OCI-LY7 (cell line): ENCODE data around the gene S100A8. TPM values are rescaled to one million over a fixed set of nuclear protein-coding genes. Genes with fewer than 3 reads are reported as not detected.

Experiments used
- BruUV-seq: library from RNA; stranded (reverse); fragments of 400-500 nt; replicated peaks from 2 replicates; lab custom pipeline; 2021; lab: Mats Ljungman, UMichigan
- CTCF ChIA-PET: fragments of 300-600 bp; sonication (Branson Sonifier 250); formaldehyde crosslinking; loops from one replicate; lab custom pipeline; 2022; ENCODE audit warnings: antibody characterized with exemption; ENCODE audit not compliant: unreplicated experiment; lab: Charles Lee
- POLR2A ChIA-PET: fragments of 300-600 bp; sonication (Branson Sonifier 250); formaldehyde crosslinking; loops from one replicate; lab custom pipeline; 2022; ENCODE audit warnings: antibody characterized with exemption; lab: Charles Lee
- DNase-seq: peaks from one replicate; pipeline ENCODE4 v3.0.0-alpha.2; 2015; ENCODE audit warnings: low spot score
- H2AFZ ChIP-seq: fragments of 200-600 bp; sonication (generic), shearing (Covaris generic); 2 replicates; pipeline ENCODE4 v1.6.1; 2014; ENCODE audit warnings: mild to moderate bottlenecking, antibody characterized with exemption, low read length, moderate library complexity
- H3K27ac ChIP-seq: fragments of 200-600 bp; sonication (generic); 2 replicates; pipeline ENCODE4 v1.5.1; 2014; ENCODE audit warnings: mixed run types, low read depth, mild to moderate bottlenecking, moderate library complexity, low read length, inconsistent platforms; ENCODE audit not compliant: poor library complexity, severe bottlenecking
- H3K36me3 ChIP-seq: fragments of 200-600 bp; sonication (generic); 2 replicates; pipeline ENCODE4 v1.6.1; 2014; ENCODE audit warnings: mild to moderate bottlenecking, antibody characterized with exemption, low read length, moderate library complexity, mixed read lengths; ENCODE audit not compliant: insufficient read depth
- H3K4me1 ChIP-seq: fragments of 200-600 bp; sonication (generic); 2 replicates; pipeline ENCODE4 v1.5.1; 2014; ENCODE audit warnings: mild to moderate bottlenecking, low read length; ENCODE audit not compliant: insufficient read depth, poor library complexity, severe bottlenecking
- H3K4me2 ChIP-seq: fragments of 200-600 bp; sonication (generic); 2 replicates; pipeline ENCODE4 v1.6.1; 2014; ENCODE audit warnings: mild to moderate bottlenecking, low read length
- H3K4me3 ChIP-seq: fragments of 200-600 bp; sonication (generic); 2 replicates; pipeline ENCODE4 v1.5.1; 2014; ENCODE audit warnings: mild to moderate bottlenecking, low read depth, low read length; ENCODE audit not compliant: poor library complexity, severe bottlenecking
- H3K79me2 ChIP-seq: fragments of 200-600 bp; sonication (generic); 2 replicates; pipeline ENCODE4 v1.6.1; 2016; ENCODE audit warnings: low read depth, mild to moderate bottlenecking, low read length, moderate library complexity, mixed read lengths; ENCODE audit not compliant: insufficient read depth
- H3K9me2 ChIP-seq: fragments of 200-600 bp; sonication (generic); 2 replicates; pipeline ENCODE4 v1.6.1; 2016; ENCODE audit warnings: mild to moderate bottlenecking, low read length, mixed read lengths; ENCODE audit not compliant: insufficient read depth
- H3K9me3 ChIP-seq: fragments of 200-600 bp; sonication (generic); 2 replicates; pipeline ENCODE4 v1.6.1; 2014; ENCODE audit warnings: mild to moderate bottlenecking, mixed run types, low read length, mixed read lengths
- H4K20me1 ChIP-seq: fragments of 200-600 bp; sonication (generic); 2 replicates; pipeline ENCODE4 v1.6.1; 2014; ENCODE audit warnings: mild to moderate bottlenecking, antibody characterized with exemption, low read length, moderate library complexity, mixed read lengths; ENCODE audit not compliant: insufficient read depth
- CTCF ChIP-seq: fragments of 200-600 bp; sonication (generic); conservative IDR thresholded peaks from 2 replicates; pipeline ENCODE4 v1.5.1; 2014; ENCODE audit warnings: mild to moderate bottlenecking, antibody characterized with exemption, low read length, moderate library complexity, mixed read lengths
- EZH2phosphoT487 ChIP-seq: fragments of 200-600 bp; sonication (generic); IDR thresholded peaks from 2 replicates; pipeline ENCODE4 v1.6.1; 2018; ENCODE audit warnings: low read depth, borderline replicate concordance, mild to moderate bottlenecking, mixed run types, antibody characterized with exemption, low read length, moderate library complexity, mixed read lengths
- intact Hi-C: fragments of 100-400 bp; cut with micrococcal nuclease; formaldehyde crosslinking; loops from one replicate; pipeline ENCODE4 v1.10.0; 2022; ENCODE audit not compliant: unreplicated experiment
- total RNA-seq, 2 experiments: library from RNA; depleted of rRNA in 1 of 2; stranded (reverse); fragments of >200 nt in 1 of 2; shearing (Covaris generic) in 1 of 2; gene quantifications; 2 replicates each; pipeline ENCODE4 v1.2.3, GENCODE V29; 2014 to 2022

S100A8 gene
- total RNA-seq, 2 experiments from 2014 or later, result not detected

DNA sequence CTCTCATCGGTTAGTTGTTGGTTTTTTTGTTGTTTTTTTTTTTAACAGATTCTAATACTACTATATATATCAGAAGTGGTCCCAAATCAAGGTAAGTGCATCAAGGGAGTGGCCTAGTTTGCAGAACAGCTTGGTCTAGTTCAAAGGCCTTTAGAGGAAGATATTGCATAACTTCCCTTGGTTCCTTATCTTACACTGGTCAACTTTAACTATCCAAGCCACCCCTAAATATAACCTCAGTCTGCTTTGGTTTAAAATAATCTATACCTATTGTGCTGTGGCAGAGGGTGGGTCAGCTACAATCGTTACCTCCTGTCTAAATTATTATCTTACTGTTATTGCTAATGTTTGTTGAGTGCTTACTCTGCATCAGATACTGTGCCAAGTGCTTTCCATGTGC is 22.4 kb downstream of the S100A8 start:
- no peak overlapping the region for H3K4me2 ChIP-seq
- BruUV-seq, result no TSS peak
- H3K9me3 ChIP-seq, result no peaks in the 10 kb centered on the region
- no peak overlapping the region for H3K4me3 ChIP-seq
- TF ChIP-seq EZH2phosphoT487 (no peak), CTCF (no peak)
- POLR2A ChIA-PET, result no interaction called here
- no peaks in the 10 kb centered on the region for H3K4me1 ChIP-seq
- no peaks in the 10 kb centered on the region for H4K20me1 ChIP-seq
- H3K27ac ChIP-seq, result no peak overlapping the region
- H2AFZ ChIP-seq, result no peak overlapping the region
- H3K79me2 ChIP-seq, result no peaks in the 10 kb centered on the region
- CTCF ChIA-PET, result no interaction called here
- DNase-seq, result no peak
- H3K36me3 ChIP-seq, result no peaks in the 10 kb centered on the region
- no peaks in the 10 kb centered on the region for H3K9me2 ChIP-seq
- intact Hi-C loops, result no loop called here

DNA sequence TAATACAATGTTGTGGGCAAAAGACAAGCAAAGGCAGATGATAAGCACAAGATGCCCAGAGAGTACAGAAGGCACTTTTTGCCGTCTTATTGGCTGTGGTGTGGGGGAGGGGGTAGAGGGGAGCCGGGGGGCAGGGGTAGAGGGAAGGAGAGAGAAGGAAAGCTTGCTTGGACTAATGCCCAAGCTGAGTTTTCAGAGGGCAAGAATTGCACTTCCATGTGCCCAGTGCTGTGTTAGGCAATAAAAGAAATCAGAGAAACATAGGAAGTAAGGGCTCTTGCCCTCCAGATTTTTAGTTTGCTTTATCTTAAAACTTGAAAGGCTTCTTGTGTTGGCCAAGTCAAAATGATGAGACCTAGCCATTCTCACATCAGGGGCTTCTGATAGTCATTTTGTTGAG is 23.8 kb downstream of the S100A8 start:
- ChIA-PET POLR2A (no interaction called here), CTCF (no interaction called here)
- H3K9me2 ChIP-seq, result no peaks in the 10 kb centered on the region
- H3K4me2 ChIP-seq, result no peak overlapping the region
- BruUV-seq, result no TSS peak
- intact Hi-C loops, result no loop called here
- H3K9me3 ChIP-seq, result no peaks in the 10 kb centered on the region
- H3K4me3 ChIP-seq, result no peak overlapping the region
- H4K20me1 ChIP-seq, result no peaks in the 10 kb centered on the region
- no peak overlapping the region for H3K27ac ChIP-seq
- H3K79me2 ChIP-seq, result no peaks in the 10 kb centered on the region
- no peak for DNase-seq
- no peaks in the 10 kb centered on the region for H3K36me3 ChIP-seq
- TF ChIP-seq CTCF (no peak), EZH2phosphoT487 (no peak)
- H2AFZ ChIP-seq, result no peak overlapping the region
- H3K4me1 ChIP-seq, result no peaks in the 10 kb centered on the region

- H3K4me1 ChIP-seq, result no peaks in the 10 kb centered on the region
- CTCF ChIA-PET, result no interaction called here
- H3K9me2 ChIP-seq, result no peaks in the 10 kb centered on the region
- no peak overlapping the region for H3K27ac ChIP-seq
- H3K4me2 ChIP-seq, result no peak overlapping the region
- no peaks in the 10 kb centered on the region for H3K9me3 ChIP-seq
- TF ChIP-seq CTCF (no peak), EZH2phosphoT487 (no peak)
- intact Hi-C loops, result no loop called here
- H3K36me3 ChIP-seq, result no peaks in the 10 kb centered on the region
- POLR2A ChIA-PET, result no interaction called here
- BruUV-seq, result no TSS peak
- no peaks in the 10 kb centered on the region for H3K79me2 ChIP-seq
- no peak overlapping the region for H3K4me3 ChIP-seq
- no peak overlapping the region for H2AFZ ChIP-seq
- H4K20me1 ChIP-seq, result no peaks in the 10 kb centered on the region
- DNase-seq, result no peak
These were observed 24.6 kb downstream of the S100A8 start for GRCh38 chr1:153366261-153366660.
